MCF 10A (cell line): Measurements from ENCODE around the gene LRRC75A. TPM values are rescaled to one million over a fixed set of nuclear protein-coding genes. Genes with fewer than 3 reads are reported as not detected.
"Not testable (repeated sequence)": the region's sequence is repeated elsewhere in the genome, so short reads cannot be mapped to it uniquely, and the experiment has no call there.

Experiments used
- BruUV-seq: library from RNA; stranded (reverse); fragments of 400-500 nt; replicated peaks from 2 replicates; lab custom pipeline; 2021; lab: Mats Ljungman, UMichigan
- CTCF ChIA-PET: fragments of 300-600 bp; sonication (Branson Sonifier 250); formaldehyde crosslinking; extraction: SDS; loops from one replicate; lab custom pipeline; 2021; ENCODE audit warnings: antibody characterized with exemption, inconsistent platforms; lab: Yijun Ruan, JAX
- POLR2A ChIA-PET: fragments of 300-600, 350-650 bp; sonication (Branson Sonifier 250); formaldehyde crosslinking; extraction: SDS; loops from one replicate; lab custom pipeline; 2020; ENCODE audit warnings: antibody characterized with exemption, inconsistent platforms; lab: Yijun Ruan, JAX
- DNase-seq: peaks from one replicate; pipeline ENCODE4 v3.0.0-alpha.2; 2018; ENCODE audit not compliant: unreplicated experiment
- H3K27ac Mint-ChIP-seq: one replicate; pipeline ENCODE4 v1.8.0; 2022; ENCODE audit warnings: mild to moderate bottlenecking, low read depth, mixed read lengths; ENCODE audit not compliant: unreplicated experiment
- H3K27me3 Mint-ChIP-seq: one replicate; pipeline ENCODE4 v1.8.0; 2022; ENCODE audit warnings: mixed read lengths; ENCODE audit not compliant: insufficient read depth, unreplicated experiment
- H3K36me3 Mint-ChIP-seq: one replicate; pipeline ENCODE4 v1.8.0; 2022; ENCODE audit warnings: mild to moderate bottlenecking, moderate library complexity, mixed read lengths; ENCODE audit not compliant: insufficient read depth, unreplicated experiment
- H3K4me1 Mint-ChIP-seq: one replicate; pipeline ENCODE4 v1.8.0; 2022; ENCODE audit warnings: mixed read lengths; ENCODE audit not compliant: insufficient read depth, unreplicated experiment
- H3K4me3 Mint-ChIP-seq: one replicate; pipeline ENCODE4 v1.8.0; 2022; ENCODE audit warnings: mild to moderate bottlenecking, moderate library complexity, mixed read lengths; ENCODE audit not compliant: unreplicated experiment
- H3K9me3 Mint-ChIP-seq: one replicate; pipeline ENCODE4 v1.8.0; 2022; ENCODE audit warnings: mixed read lengths; ENCODE audit not compliant: unreplicated experiment
- intact Hi-C: fragments of 100-400 bp; cut with micrococcal nuclease; formaldehyde crosslinking; loops from 2 replicates; pipeline ENCODE4 v1.14.1; 2022
- total RNA-seq: library from RNA; stranded (reverse); gene quantifications from 2 replicates; pipeline ENCODE4 v1.2.3, GENCODE V29; 2022
- TF ChIP-seq, protein P1 (sequence below): fragments of 200-600 bp; IDR thresholded peaks from one replicate; pipeline ENCODE4 v1.8.0; 2022; ENCODE audit warnings: antibody characterized with exemption, mild to moderate bottlenecking; ENCODE audit not compliant: unreplicated experiment

The LRRC75A gene
- total RNA-seq, 1 experiment from 2014 or later: 0.30 TPM

DNA sequence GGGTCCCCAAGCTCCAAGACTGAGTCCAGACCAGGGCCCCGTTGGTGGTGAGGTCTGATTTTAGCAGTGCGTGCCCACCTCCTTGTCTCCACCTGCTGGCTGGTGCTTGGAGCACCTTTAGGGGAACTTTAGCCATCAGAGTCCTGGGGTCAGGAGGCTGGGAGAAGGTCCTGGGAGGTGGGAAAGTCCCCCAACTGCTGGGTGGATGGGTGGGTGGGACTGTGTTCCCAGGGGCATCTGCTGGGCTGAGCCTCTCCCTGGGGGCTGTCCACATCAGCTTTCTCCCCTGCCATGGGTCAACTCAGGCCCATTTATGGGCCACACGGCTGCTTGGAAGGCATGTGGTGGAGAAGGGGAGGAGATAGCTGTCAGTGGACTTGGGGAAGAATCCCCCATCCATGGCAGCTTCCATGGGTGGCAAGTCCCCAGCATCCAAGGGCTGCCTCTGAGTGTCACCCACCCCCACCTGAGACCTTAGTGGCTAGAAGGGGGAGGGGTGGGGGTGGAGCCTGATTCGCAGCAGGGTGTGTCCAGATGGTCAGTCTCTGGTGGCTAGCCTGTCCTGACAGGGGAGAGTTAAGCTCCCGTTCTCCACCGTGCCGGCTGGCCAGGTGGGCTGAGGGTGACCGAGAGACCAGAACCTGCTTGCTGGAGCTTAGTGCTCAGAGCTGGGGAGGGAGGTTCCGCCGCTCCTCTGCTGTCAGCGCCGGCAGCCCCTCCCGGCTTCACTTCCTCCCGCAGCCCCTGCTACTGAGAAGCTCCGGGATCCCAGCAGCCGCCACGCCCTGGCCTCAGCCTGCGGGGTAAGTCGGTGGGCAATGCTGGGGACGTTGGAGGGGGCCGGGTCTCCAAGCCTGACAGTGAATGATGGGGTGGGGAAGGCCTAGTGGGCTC, 76.7 kb downstream of the LRRC75A start, which contains the start of gene TRPV2:
TSS of gene TRPV2 (plus strand) at position 541 of the 894 bp plus-strand sequence. CDS start 2,098 bp downstream, outside the sequence.
- peak; percentile 45 for DNase-seq
- H3K27ac Mint-ChIP-seq: no peak within 1 kb of the TSS
- H3K36me3 Mint-ChIP-seq: no peaks in the 10 kb centered on the region
- no TSS peak for BruUV-seq
- intact Hi-C loops: no loop called here
- peaks cover 9% of the 10 kb centered on the region for H3K4me1 Mint-ChIP-seq
- H3K27me3 Mint-ChIP-seq: no peaks in the 10 kb centered on the region
- POLR2A ChIA-PET: interaction anchor here (0.7 to 1.2 kb wide), 3 partner anchors 17 to 35 kb away, joined by 3 to 4 read pairs (median 4); no protein-coding TSS in a partner anchor
- no peaks in the 10 kb centered on the region for H3K9me3 Mint-ChIP-seq
- TF ChIP-seq, protein P1, sequence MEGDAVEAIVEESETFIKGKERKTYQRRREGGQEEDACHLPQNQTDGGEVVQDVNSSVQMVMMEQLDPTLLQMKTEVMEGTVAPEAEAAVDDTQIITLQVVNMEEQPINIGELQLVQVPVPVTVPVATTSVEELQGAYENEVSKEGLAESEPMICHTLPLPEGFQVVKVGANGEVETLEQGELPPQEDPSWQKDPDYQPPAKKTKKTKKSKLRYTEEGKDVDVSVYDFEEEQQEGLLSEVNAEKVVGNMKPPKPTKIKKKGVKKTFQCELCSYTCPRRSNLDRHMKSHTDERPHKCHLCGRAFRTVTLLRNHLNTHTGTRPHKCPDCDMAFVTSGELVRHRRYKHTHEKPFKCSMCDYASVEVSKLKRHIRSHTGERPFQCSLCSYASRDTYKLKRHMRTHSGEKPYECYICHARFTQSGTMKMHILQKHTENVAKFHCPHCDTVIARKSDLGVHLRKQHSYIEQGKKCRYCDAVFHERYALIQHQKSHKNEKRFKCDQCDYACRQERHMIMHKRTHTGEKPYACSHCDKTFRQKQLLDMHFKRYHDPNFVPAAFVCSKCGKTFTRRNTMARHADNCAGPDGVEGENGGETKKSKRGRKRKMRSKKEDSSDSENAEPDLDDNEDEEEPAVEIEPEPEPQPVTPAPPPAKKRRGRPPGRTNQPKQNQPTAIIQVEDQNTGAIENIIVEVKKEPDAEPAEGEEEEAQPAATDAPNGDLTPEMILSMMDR: no peak
- H3K4me3 Mint-ChIP-seq: no peak within 1 kb of the TSS
- CTCF ChIA-PET: interaction anchor here (1.0 to 1.4 kb wide), 3 partner anchors 28 to 51 kb away, joined by 3 to 4 read pairs (median 4); no protein-coding TSS in a partner anchor

DNA sequence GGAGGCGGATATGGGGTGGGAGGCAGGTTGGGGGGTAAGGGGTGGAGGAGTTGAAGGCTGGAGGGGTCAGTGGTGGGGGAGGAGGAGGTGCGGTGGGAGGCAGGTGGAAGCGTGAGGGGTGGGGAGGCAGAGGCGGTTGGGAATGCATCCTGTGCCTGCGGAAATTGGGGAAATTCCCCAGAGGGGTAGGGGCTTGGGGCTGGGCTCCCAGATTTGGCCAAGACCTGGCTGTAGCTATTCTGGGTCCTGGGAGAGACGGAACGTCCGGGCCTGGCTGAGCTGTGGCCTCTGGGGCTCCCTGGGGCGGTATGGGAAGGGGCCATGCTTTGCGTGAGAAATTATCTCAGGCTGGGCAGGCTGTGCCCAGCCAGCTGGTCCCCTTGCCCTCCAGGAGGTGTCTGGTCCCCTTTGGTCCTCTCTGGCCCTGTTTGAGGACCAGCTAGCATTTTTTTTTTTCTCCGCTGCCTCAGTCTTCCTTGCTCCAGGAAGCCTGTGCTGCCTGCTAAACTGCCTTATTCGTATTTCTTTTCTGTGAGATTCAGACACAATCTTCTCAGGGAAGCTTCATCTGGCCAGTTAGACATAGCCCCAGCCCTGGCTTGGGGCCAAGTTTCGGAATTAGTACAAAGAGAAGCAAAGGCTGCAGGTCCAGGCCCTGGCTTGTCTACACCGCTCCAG, 83.9 kb downstream of the LRRC75A start:
- POLR2A ChIA-PET: interaction anchor here (1.7 to 2.0 kb wide), 2 partner anchors 31 to 33 kb away, joined by 8 read pairs; no protein-coding TSS in a partner anchor
- intact Hi-C loops: no loop called here
- Mint-ChIP-seq H3K4me1 (peaks cover 11% of the 10 kb centered on the region), H3K4me3 (no peak overlapping the region), H3K9me3 (no peaks in the 10 kb centered on the region), H3K27ac (peak overlapping the region; percentile 7), H3K36me3 (no peaks in the 10 kb centered on the region), H3K27me3 (no peaks in the 10 kb centered on the region)
- TF ChIP-seq, protein P1: no peak
- no TSS peak for BruUV-seq
- CTCF ChIA-PET: interaction anchor here (0.6 to 1.7 kb wide), 3 partner anchors 10 to 30 kb away, joined by 3 read pairs; no protein-coding TSS in a partner anchor
- peak; percentile 75 for DNase-seq

DNA sequence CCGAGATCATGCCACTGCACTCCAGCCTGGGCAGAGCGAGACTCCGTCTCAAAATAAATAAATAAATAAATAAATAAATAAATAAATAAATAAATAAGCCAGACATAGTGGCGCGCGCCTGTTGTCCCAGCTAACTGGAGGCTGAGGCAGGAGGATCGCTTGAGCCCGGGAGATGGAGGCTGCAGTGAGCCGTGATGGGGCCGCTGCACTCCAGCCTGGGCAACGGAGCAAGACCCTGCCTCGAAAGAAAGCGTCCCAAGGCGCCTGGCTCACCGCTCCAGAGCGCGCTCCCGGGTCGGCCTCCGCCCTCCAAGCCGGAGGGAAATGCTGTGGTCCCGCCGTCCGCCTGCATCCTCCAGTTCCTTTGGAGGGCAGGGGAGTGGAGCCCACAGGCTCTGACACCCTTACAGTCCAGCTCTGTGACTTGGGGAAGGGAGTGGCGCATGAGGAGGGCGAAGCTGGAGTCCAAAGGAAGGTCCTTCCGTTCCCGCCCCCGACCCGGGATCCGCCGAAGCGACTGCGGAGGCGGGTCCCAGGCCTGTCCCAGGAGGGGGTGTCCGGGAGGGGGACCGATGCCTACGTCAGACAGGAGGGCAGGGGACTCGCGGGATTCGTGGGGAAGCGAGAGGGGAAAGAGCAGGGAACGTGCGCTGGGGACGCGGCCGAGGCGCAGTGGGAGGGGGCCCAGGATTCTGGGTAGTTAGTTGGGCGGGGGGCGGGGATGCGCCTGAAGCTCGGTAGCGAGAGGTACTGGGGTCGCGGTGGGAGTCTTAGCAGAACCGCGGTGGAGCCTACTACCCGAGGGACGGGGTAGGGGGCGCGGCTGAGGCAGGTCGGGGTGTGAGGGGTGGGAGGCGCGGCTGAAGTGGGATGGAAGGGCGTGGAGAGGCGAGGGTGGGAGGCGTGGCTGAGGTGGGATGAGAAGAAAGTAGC, 85.0 kb downstream of the LRRC75A start:
- DNase-seq: no peak
- POLR2A ChIA-PET: interaction anchor here (1.7 to 2.0 kb wide), 2 partner anchors 32 to 34 kb away, joined by 8 read pairs; no protein-coding TSS in a partner anchor
- H3K4me1 Mint-ChIP-seq: peaks cover 11% of the 10 kb centered on the region
- intact Hi-C loops: no loop called here
- no peak overlapping the region for H3K4me3 Mint-ChIP-seq
- H3K27ac Mint-ChIP-seq: no peak overlapping the region
- CTCF ChIA-PET: interaction anchor here (0.6 kb wide), 1 partner anchor 248 kb away, joined by 4 read pairs; no protein-coding TSS in a partner anchor
- H3K9me3 Mint-ChIP-seq: no peaks in the 10 kb centered on the region
- H3K36me3 Mint-ChIP-seq: no peaks in the 10 kb centered on the region
- no TSS peak for BruUV-seq
- H3K27me3 Mint-ChIP-seq: no peaks in the 10 kb centered on the region
- TF ChIP-seq, protein P1: no peak

DNA sequence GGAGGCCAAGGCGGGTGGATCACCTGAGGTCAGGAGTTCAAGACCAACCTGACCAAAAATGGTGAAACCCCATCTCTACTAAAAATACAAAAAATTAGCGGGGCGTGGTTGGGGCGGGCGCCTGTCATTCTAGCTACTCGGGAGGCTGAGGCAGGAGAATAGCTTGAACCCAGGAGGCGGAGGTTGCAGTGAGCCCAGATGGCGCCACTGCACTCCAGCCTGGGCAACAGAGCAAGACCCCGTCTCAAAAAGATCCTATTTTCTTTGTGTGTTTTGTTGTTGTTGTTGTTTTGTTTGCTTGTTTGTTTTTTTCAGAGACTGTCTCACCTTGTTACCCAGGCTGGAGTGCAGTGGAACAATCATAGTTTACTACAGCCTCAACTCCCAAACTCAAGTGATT, 88.1 kb downstream of the LRRC75A start:
- POLR2A ChIA-PET, BruUV-seq, H3K4me3 Mint-ChIP-seq, H3K27me3 Mint-ChIP-seq, H3K9me3 Mint-ChIP-seq, CTCF ChIA-PET, intact Hi-C loops, H3K27ac Mint-ChIP-seq, DNase-seq, H3K36me3 Mint-ChIP-seq: not testable (repeated sequence)
- H3K4me1 Mint-ChIP-seq: peaks cover 13% of the 10 kb centered on the region
